Ureter (tissue), 1 donor: ENCODE measurements around the gene RBM33. TPM values are rescaled to one million over a fixed set of nuclear protein-coding genes. Genes with fewer than 3 reads are reported as not detected.

Experiments used
- DNase-seq: peaks from one replicate; pipeline ENCODE4 v3.0.0-alpha.2; 2020; ENCODE audit warnings: low spot score
- total RNA-seq: library from RNA; stranded (reverse); gene quantifications from one replicate; pipeline ENCODE4 v1.2.4, GENCODE V29; 2023
- donor health status: DM: yes; HTN: yes; CAD: no.

RBM33 gene
- total RNA-seq, 1 donor from 2014 or later, result 70.8 TPM

GRCh38 chr7:155629171-155629570, 15.3 kb upstream of the RBM33 start:
- DNase-seq, result no peak

- no peak for DNase-seq
These were observed 13.3 kb upstream of the RBM33 start for GRCh38 chr7:155631155-155631554.

GRCh38 chr7:155635817-155636216, 8.6 kb upstream of the RBM33 start:
- no peak for DNase-seq

GRCh38 chr7:155637155-155637554, 7.3 kb upstream of the RBM33 start:
- DNase-seq, result no peak

- DNase-seq, result no peak
These were observed 6.1 kb upstream of the RBM33 start for GRCh38 chr7:155638366-155638765.

- no peak for DNase-seq
These were observed 4.4 kb upstream of the RBM33 start for GRCh38 chr7:155639958-155640520.

- no peak for DNase-seq
These were observed 3.8 kb upstream of the RBM33 start for GRCh38 chr7:155640629-155641028.

GRCh38 chr7:155643804-155644177, 670 bp upstream of the RBM33 start:
- DNase-seq, result no peak

GRCh38 chr7:155644971-155645509, 579 bp downstream of the RBM33 start:
- no peak for DNase-seq

- DNase-seq, result no peak
These were observed 1.2 kb downstream of the RBM33 start for GRCh38 chr7:155645662-155646061.

- DNase-seq, result no peak
These were observed 2.2 kb downstream of the RBM33 start for GRCh38 chr7:155646669-155647068.

- no peak for DNase-seq
These were observed 2.8 kb downstream of the RBM33 start for GRCh38 chr7:155647302-155647701.

- no peak for DNase-seq
These were observed 3.3 kb downstream of the RBM33 start for GRCh38 chr7:155647734-155648133.

GRCh38 chr7:155648752-155649339, 4.4 kb downstream of the RBM33 start:
- no peak for DNase-seq

- DNase-seq, result no peak
These were observed 5.1 kb downstream of the RBM33 start for GRCh38 chr7:155649588-155649987.

GRCh38 chr7:155652156-155653114, 8.0 kb downstream of the RBM33 start:
- DNase-seq, result no peak

GRCh38 chr7:155653803-155654202, 9.3 kb downstream of the RBM33 start:
- no peak for DNase-seq

GRCh38 chr7:155656891-155657290, 12.4 kb downstream of the RBM33 start:
- no peak for DNase-seq

- DNase-seq, result no peak
These were observed 15.7 kb downstream of the RBM33 start for GRCh38 chr7:155660059-155660757.

GRCh38 chr7:155660758-155661093, 16.3 kb downstream of the RBM33 start:
- DNase-seq, result no peak

- DNase-seq, result no peak
These were observed 18.0 kb downstream of the RBM33 start for GRCh38 chr7:155662343-155663043.
